ENCODE results near the gene GPC6. TPM values are rescaled to one million over a fixed set of nuclear protein-coding genes. Genes with fewer than 3 reads are reported as not detected.

The GPC6 gene
- polyA plus RNA-seq, 1 donor: 66.0 TPM

GRCh38 chr13:93502071-93502470, 275.5 kb downstream of the GPC6 start:
- DNase-seq: no peak

- DNase-seq: no peak
Observed at GRCh38 chr13:93502987-93503615, 276.5 kb downstream of the GPC6 start.

GRCh38 chr13:93505104-93505952, 278.7 kb downstream of the GPC6 start:
- no peak for DNase-seq

- DNase-seq: no peak
Observed at GRCh38 chr13:93511011-93511410, 284.4 kb downstream of the GPC6 start.

GRCh38 chr13:93515267-93515666, 288.7 kb downstream of the GPC6 start:
- no peak for DNase-seq

- no peak for DNase-seq
Observed at GRCh38 chr13:93517658-93518057, 291.1 kb downstream of the GPC6 start.

- DNase-seq: no peak
Observed at GRCh38 chr13:93521307-93521706, 294.7 kb downstream of the GPC6 start.

- no peak for DNase-seq
Observed at GRCh38 chr13:93522501-93522900, 295.9 kb downstream of the GPC6 start.

- no peak for DNase-seq
Observed at GRCh38 chr13:93525087-93525486, 298.5 kb downstream of the GPC6 start.

GRCh38 chr13:93527748-93528297, 301.2 kb downstream of the GPC6 start:
- no peak for DNase-seq

GRCh38 chr13:93529961-93530360, 303.4 kb downstream of the GPC6 start:
- DNase-seq: no peak

GRCh38 chr13:93534181-93534700, 307.6 kb downstream of the GPC6 start:
- no peak for DNase-seq

GRCh38 chr13:93535251-93535650, 308.6 kb downstream of the GPC6 start:
- no peak for DNase-seq

GRCh38 chr13:93539914-93540313, 313.3 kb downstream of the GPC6 start:
- no peak for DNase-seq

GRCh38 chr13:93547886-93548285, 321.3 kb downstream of the GPC6 start:
- no peak for DNase-seq

- DNase-seq: no peak
Observed at GRCh38 chr13:93549326-93550005, 322.9 kb downstream of the GPC6 start.

GRCh38 chr13:93550236-93550635, 323.6 kb downstream of the GPC6 start:
- no peak for DNase-seq

GRCh38 chr13:93552596-93552995, 326.0 kb downstream of the GPC6 start:
- DNase-seq: no peak

- no peak for DNase-seq
Observed at GRCh38 chr13:93554514-93554913, 327.9 kb downstream of the GPC6 start.

- no peak for DNase-seq
Observed at GRCh38 chr13:93558637-93559036, 332.0 kb downstream of the GPC6 start.

- no peak for DNase-seq
Observed at GRCh38 chr13:93559718-93560117, 333.1 kb downstream of the GPC6 start.

- no peak for DNase-seq
Observed at GRCh38 chr13:93561576-93562225, 335.1 kb downstream of the GPC6 start.

Measured in left kidney (tissue), 2 donors.